ENCODE measurements around the gene TRAM2. TPM values are rescaled to one million over a fixed set of nuclear protein-coding genes. Genes with fewer than 3 reads are reported as not detected.
A peak's percentile ranks its signal among the peaks of the same experiment; 100 is the strongest.

Gene TRAM2
- total and polyA plus RNA-seq, 10 of the 15 experiments (the other 5 are each of a cell fraction or from before 2014, with no cell fraction given), result 2.5 to 15.0 (median 11.0) TPM

DNA sequence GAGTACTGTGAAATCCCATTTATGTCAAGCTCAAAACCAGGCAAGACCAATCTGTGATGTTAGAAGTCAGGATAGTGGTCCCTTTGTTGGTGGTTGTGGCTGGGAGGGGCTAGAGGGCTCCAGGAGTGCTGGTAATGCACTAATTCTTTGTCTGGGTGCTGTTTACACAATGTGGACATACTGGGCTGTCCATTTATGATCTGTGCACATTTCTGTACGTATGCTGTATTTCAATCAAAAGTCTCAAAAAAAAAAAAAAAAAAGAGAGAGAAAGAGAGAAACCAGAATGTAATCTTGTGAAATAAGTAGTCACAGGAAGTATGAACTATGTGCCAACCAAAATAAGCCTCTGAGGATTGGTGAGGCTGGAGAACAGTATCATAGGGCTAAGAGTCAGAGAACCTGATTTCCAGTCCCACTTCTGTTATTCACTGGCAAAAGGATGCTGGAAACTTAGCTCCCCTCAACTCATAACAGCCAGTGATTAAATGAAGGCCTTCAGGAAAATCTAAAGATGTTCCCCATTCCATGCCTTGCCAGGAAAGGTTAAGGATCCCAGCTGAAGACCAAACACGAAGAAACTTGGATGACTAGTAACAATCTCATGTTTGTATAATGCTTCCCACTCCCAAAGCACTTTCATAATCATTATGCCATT is 19.6 kb upstream of the TRAM2 start (continued):
- TF ChIP-seq, protein P1, sequence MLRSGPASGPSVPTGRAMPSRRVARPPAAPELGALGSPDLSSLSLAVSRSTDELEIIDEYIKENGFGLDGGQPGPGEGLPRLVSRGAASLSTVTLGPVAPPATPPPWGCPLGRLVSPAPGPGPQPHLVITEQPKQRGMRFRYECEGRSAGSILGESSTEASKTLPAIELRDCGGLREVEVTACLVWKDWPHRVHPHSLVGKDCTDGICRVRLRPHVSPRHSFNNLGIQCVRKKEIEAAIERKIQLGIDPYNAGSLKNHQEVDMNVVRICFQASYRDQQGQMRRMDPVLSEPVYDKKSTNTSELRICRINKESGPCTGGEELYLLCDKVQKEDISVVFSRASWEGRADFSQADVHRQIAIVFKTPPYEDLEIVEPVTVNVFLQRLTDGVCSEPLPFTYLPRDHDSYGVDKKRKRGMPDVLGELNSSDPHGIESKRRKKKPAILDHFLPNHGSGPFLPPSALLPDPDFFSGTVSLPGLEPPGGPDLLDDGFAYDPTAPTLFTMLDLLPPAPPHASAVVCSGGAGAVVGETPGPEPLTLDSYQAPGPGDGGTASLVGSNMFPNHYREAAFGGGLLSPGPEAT (IDR thresholded peaks at IDR 0.05; ENCODE audit: low read depth), result no peak
- TF ChIP-seq GATAD2B (conservative IDR thresholded peaks at IDR 0.05; ENCODE audit: low read depth), result no peak

DNA sequence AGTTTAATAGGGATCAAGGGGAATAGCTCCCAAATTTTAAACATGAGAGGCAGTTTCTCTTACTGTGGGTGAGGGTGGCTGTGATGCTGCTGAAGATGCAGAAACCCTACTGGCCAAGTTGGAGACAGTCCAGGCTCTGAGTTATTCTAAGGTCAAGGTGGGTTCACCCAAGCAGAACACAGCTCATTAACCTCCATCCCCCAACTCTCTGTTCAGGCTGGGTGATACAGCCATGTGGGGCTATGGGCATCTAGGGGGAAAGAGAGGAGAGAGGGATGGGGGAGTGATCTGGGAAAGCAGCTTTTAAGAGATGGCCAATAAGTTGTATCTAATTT is 18.9 kb upstream of the TRAM2 start:
- BruUV-seq (replicated peaks), result no TSS peak
- SMC1A ChIA-PET (ENCODE audit: uncharacterized antibody, unreplicated experiment), result interaction anchor here (0.7 to 6.1 kb wide), 13 partner anchors 11 to 613 kb away, joined by 3 to 41 read pairs (median 5); no protein-coding TSS in a partner anchor
- Histone ChIP-seq H3K9me3 (replicated peaks; ENCODE audit: control insufficient read depth, insufficient read depth, low read length) (no peaks in the 10 kb centered on the region), H3K4me3 (no peak overlapping the region), H4K20me1 (ENCODE audit: control insufficient read depth, insufficient read depth) (no peaks in the 10 kb centered on the region), H3K4me1 (ENCODE audit: control insufficient read depth, insufficient read depth, low read length) (peaks cover 30% of the 10 kb centered on the region), H3K27me3 (replicated peaks in 1 of 2; ENCODE audit: control insufficient read depth in 2 of 2, insufficient read depth in 2 of 2, low read length in 1 of 2) (no peaks in the 10 kb centered on the region), H3K27ac (ENCODE audit: control insufficient read depth, insufficient read depth) (no peak overlapping the region), H2AFZ (ENCODE audit: control insufficient read depth, low read depth, low read length) (no peak overlapping the region; the same call in 1 of the 2 replicates), H3K4me2 (ENCODE audit: control insufficient read depth, insufficient read depth) (peak overlapping the region; percentile 48), H3K36me3 (ENCODE audit: control insufficient read depth in 2 of 2, insufficient read depth in 2 of 2, low read length in 1 of 2) (no peaks in the 10 kb centered on the region), H3K79me2 (ENCODE audit: control insufficient read depth, insufficient read depth, low read length) (no peaks in the 10 kb centered on the region), H3K9ac (ENCODE audit: control insufficient read depth, insufficient read depth, low read length) (no peak overlapping the region)
- CTCF ChIA-PET, result interaction anchor here (0.7 to 12.5 kb wide), 13 partner anchors 9 to 365 kb away, joined by 3 to 118 read pairs (median 4); partner anchors contain the start of genes EFHC1 and TRAM2
- RAD21 ChIA-PET (ENCODE audit: unreplicated experiment), result interaction anchor here (0.9 to 2.2 kb wide), 8 partner anchors 17 to 311 kb away, joined by 3 to 8 read pairs (median 6); no protein-coding TSS in a partner anchor
- in situ Hi-C loops (cut with MboI) (no loop called here), intact Hi-C loops (cut with micrococcal nuclease; ENCODE audit: unreplicated experiment) (loop anchor here (5.0 to 10.0 kb wide), 3 partner anchors 67 to 311 kb away; partner anchors contain the start of gene MCM3)
- peak; percentile 88 for ATAC-seq
- no peak for DNase-seq (ENCODE audit: low read depth, low spot score)
- peak; percentile 54 for FAIRE-seq
- POLR2A ChIA-PET, result interaction anchor here (0.8 to 2.8 kb wide), 3 partner anchors 20 to 234 kb away, joined by 3 to 8 read pairs (median 3); partner anchors contain the start of gene PAQR8
- no peak for TF ChIP-seq CBX5 (IDR thresholded peaks at IDR 0.05; ENCODE audit: low read depth)
- 0 out of 2 replicates have a peak, but pooled peaks have one; percentile 35 for TF ChIP-seq TCF12 (IDR thresholded peaks at IDR 0.05; ENCODE audit: low read depth, low read length)
- peak; percentile 55; the same call in 1 of the 2 replicates for TF ChIP-seq NR2F1 (conservative IDR thresholded peaks at IDR 0.05)
- TF ChIP-seq TCF3 (IDR thresholded peaks at IDR 0.05; ENCODE audit: borderline replicate concordance, insufficient read depth, low read depth, low read length), result peak; percentile 35; the same call in 1 of the 2 replicates
- TF ChIP-seq SMAD5 (IDR thresholded peaks at IDR 0.05; ENCODE audit: low read depth), result no peak
- peak; percentile 93 for TF ChIP-seq PAX5 (IDR thresholded peaks at IDR 0.05; ENCODE audit: borderline replicate concordance, low read depth, low read length)
